CD4-positive, alpha-beta T cell treated with Interleukin-10 for 1 hour (primary cell): Measurements from ENCODE around the gene MYLK.
"Not testable (repeated sequence)": the region's sequence is repeated elsewhere in the genome, so short reads cannot be mapped to it uniquely, and the experiment has no call there.

Source experiments
- DNase-seq: peaks from one replicate; pipeline ENCODE4 v3.0.0-alpha.2; 2020

The MYLK gene

DNA sequence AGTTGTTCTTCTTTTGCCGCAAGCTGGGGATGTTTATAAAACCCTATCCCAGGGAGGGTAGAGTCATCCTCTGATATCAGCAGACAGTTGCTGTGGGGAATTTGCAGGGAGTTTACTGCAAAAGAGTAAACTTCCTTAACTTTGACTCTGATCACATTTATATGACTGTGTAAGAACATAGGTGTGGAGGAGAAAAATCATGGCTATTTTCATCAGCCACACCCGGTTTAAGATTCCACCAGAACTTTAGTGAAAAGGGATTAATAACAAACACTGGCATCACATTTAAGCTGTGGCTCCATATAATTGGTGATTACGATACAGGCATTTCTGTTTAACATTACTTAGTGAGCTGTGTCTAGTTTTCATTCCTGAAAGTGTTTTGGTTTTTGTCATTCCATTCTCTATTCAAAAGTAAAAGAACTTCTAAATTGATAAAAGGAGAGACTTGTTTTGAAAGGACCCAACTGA, 143.1 kb downstream of the MYLK start:
- DNase-seq = no peak

GRCh38 chr3:123740391-123740822, 143.7 kb downstream of the MYLK start:
- DNase-seq = no peak

DNA sequence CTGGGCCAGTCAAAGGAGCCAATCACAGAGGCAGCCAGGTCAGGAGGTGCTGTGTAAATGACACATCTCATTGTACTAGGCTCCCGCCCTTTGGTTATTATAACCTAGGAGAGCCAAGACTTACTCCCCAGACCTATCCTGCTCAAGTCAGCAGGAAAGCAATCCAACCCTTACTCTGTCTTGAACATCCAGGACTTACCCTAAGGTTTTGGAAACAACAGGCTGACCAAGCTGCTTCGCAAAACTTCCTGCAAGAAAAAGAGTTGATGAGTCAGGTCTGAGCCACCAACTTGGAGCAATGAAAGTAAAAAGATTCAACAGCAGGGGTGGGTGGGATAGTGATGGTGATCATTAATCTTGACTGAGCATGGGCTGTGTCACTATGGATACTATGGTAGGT, 144.4 kb downstream of the MYLK start:
- DNase-seq = no peak

DNA sequence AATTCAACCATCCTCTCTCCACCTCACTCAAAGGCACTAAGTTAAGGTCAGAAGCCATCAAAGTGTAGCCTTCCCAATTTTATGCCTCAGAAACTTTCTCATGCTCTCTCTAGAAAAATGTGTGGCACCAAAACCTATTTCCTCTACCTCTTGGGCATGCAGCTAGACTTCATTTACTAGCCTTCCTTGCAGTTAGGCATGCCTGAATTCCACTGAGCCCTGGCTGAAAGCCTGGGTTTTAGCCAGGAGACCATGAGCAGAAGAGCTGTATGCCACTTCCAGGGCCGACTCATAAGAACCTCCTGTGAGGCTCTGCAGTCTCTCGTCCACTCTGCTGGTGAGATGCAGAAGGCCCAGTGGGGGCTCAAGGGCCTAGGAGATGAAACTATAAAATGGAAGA, 145.0 kb downstream of the MYLK start:
- no peak for DNase-seq

- DNase-seq = not testable (repeated sequence)
Observed at GRCh38 chr3:123738522-123738921, 145.6 kb downstream of the MYLK start.

DNA sequence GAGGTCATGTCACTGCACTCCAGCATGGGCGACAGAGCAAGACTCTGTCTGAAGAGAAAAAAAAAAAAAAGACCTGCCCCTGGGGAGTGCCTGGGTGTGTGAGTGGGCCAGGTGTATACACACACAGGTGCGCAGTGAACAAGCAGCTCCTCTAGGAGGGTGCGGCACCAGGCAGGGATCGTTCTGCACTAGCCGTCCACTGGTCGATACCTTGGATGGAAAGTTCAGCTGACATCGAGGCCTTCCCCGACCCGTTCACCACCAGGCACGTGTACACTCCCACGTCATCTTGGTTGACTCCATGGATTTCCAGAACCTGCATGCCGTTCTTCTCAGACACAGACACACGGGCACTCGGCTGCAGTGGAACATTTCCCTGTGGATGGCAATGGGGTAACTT, 147.0 kb downstream of the MYLK start:
- DNase-seq = no peak

GRCh38 chr3:123735456-123735855, 148.7 kb downstream of the MYLK start:
- DNase-seq = no peak

DNA sequence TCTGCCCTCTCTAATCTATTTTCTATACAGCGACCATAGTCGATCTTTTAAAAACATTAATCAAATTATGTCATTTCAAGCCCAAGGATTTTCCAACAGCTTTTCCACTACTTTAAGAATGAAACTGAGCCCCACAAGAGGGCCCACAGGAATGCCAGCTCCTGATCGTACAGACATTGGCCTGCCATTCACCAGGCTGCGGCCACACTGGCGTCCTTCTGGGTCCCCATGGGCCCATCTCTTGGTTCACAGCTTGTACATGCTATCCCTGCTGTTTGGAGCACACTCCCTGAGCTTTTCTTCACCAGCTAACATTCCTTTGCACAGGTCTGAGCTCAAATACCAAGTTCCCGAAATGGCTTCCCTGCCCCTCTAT, 149.6 kb downstream of the MYLK start:
- DNase-seq = no peak

- DNase-seq = no peak
Observed at GRCh38 chr3:123733805-123734526, 150.2 kb downstream of the MYLK start.

DNA sequence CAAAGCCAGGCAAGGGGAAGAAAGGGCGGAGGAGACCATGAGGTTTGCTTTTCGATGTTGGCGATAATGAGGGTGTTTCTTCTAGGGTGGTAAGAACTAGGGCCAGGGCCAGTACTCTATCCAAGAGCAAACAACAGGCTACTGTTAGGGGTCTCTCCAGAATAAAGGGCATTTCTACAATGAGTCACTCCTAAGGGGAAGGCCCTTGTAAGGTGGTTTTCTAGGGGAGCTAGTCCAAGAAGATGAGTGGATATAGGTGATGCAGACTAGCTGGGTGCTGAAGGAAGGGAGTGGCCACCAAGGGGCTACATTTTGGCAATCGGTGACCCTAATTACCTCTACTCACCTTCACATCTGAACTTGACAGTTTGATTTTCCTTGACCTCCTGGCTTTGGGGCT, 150.8 kb downstream of the MYLK start:
- no peak for DNase-seq

DNA sequence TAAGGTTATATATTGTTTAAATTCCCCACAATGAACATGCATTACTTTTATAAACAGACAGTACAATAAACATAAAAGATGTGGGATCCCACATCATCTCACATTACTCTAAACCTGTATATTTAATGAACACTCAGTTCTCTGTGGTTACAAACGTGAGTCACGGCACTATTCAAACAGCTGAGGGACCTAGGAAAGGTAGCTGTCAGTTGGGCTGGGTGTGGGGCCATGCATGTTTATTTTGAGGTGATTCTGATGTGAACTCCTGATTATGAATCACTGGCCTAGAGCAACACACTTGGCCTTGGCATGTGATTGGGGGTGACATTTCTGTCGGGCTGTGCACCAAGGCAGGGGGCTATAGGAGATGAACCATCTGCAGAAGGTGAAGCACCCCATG, 151.7 kb downstream of the MYLK start:
- no peak for DNase-seq

- DNase-seq = no peak
Observed at GRCh38 chr3:123730829-123731228, 153.3 kb downstream of the MYLK start.

GRCh38 chr3:123728991-123729390, 155.1 kb downstream of the MYLK start:
- no peak for DNase-seq

DNA sequence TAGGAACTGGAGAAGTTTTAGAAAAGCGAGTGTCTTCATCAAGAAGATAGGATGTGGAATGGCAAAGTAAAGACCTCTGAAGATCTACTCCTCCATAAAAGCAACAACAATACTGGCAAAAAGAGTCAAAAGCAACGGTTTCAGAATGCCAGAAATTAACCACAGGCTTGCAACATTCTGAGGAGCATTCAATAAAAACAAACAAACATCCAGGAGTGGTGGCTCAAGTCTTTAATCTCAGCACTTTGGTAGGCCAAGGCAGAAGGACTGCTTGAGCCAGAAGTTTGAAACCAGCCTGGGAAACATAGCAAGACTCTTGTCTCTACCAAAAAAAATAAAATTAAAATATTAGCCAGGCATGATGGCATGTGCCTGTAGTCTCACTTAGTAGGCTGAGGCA, 156.1 kb downstream of the MYLK start:
- no peak for DNase-seq

DNA sequence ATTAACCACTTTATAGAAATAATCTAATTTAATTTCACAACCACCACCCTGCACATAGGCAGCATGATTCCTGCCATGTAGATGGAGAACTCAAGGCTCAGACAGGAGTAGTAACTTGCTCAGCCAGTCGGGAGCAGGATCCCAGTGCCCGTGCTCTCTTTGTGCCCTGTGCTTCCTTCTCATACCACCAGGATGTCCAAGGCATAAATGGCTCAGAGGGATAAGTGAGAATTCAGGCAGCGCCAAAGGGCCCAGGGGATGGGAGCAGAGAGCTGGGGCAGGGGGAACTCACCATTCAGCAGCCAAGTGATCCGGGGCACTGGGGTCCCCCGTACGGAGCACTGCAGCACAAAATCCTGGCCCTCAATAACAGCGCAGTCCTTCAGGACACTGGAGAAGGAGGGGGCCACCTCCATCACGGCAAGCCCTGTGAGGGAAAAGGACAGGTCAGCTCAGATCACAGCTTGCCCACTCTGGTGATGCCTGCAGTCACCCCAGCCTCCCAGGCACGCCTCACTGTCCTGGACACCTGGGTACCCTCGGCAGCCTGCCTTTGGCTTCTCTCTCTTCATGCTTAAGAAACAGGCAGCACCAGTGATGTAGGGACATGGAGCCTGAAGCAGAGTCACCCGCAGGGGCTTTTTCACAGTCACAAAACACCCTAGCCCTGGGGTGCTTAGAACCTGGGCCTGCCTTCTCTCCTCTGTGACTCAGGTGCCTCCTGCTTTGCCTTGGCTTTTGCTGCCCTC, 158.3 kb downstream of the MYLK start:
- no peak for DNase-seq

DNA sequence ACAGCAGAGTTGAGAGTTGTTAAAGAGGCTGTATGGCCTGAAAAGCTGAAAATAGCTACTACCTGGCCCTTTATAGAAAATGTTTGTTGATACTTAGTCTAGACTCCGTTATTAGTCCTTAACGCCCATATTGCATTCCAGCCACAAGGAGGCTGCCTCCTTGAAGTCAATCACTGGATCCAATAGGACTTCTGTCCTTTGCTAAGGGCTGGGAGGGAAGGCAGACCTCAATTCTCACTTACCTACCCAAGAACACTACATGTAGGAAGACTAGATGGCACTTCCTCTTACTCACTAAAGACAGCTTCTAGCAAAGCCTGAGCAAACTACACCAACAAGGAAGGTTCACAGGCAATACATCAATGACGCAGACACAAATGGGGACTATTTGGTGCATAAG, 159.8 kb downstream of the MYLK start:
- DNase-seq = no peak

- peak; percentile 58 for DNase-seq
Observed at GRCh38 chr3:123723522-123724168, 160.5 kb downstream of the MYLK start.

DNA sequence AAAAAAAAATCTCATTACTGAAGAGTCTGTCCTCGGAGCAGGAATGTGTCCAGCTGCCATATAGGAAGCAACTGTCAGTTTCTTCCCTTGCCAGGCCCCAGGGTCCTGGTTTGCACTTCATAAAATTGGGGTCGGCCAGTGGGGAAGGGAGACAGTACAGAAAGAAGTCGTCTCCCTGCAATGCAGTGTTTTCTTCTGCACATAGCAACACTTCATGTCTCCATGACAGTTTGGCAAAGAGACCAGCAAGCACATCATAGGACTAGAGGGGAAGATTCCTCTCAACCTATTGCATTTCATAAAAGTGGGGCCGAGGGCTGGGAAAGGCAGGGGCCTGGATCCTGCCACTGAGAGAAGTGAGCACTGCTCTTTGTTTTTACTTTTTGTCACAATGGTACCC, 161.1 kb downstream of the MYLK start:
- DNase-seq = no peak

GRCh38 chr3:123722456-123722855, 161.7 kb downstream of the MYLK start:
- DNase-seq = no peak

GRCh38 chr3:123722021-123722420, 162.1 kb downstream of the MYLK start:
- no peak for DNase-seq

DNA sequence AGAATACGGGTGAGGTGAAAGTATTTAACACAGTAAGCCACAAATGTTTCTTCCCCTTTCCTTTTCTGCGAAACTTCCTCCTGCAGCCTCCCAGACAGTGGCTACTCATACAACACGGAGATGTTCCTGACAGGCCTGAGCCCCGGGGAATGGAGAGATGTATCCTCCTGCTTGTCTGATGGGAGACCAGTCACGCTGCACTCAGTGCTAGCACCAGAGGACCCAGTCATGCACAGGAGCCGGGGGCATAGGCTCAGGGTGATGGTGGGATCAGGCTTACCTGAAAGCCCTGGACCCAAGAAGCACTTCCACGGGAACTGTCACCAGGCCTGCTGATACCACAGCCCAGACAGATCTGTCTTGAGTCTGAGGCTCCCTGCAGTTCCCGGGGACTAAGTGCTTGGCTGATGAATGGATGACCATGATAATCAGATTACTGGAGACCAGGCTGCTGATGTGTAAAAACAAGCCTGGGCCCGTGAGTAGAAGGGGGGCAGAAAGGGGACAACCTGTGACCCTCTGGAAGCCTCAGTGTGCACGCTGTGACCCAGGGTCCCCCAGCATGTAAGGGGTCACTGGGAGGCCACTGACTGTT, 162.9 kb downstream of the MYLK start:
- DNase-seq = not testable (repeated sequence)

GRCh38 chr3:123720638-123721037, 163.5 kb downstream of the MYLK start:
- no peak for DNase-seq

- DNase-seq = no peak
Observed at GRCh38 chr3:123719862-123720453, 164.2 kb downstream of the MYLK start.
